AG04450 (cell line): ENCODE measurements around the gene ATP6V0E1. TPM values are rescaled to one million over a fixed set of nuclear protein-coding genes. Genes with fewer than 3 reads are reported as not detected.
"Not testable (repeated sequence)": the region's sequence is repeated elsewhere in the genome, so short reads cannot be mapped to it uniquely, and the experiment has no call there.

Experiments used
- CTCF ChIA-PET: fragments of 300-600, 350-600 bp; formaldehyde crosslinking; extraction: SDS; loops from one replicate; lab custom pipeline; 2022; ENCODE audit warnings: antibody characterized with exemption, inconsistent platforms; lab: Charles Lee
- POLR2A ChIA-PET: fragments of 350-600 bp; formaldehyde crosslinking; extraction: SDS; loops from one replicate; lab custom pipeline; 2021; ENCODE audit warnings: antibody characterized with exemption, inconsistent platforms; lab: Yijun Ruan, JAX
- DNase-seq: peaks from one replicate; pipeline ENCODE4 v3.0.0-alpha.2; 2011; ENCODE audit warnings: low read depth, low spot score
- H3K27ac ChIP-seq: one replicate; pipeline ENCODE4 v1.5.1; 2012; ENCODE audit warnings: low read depth, low read length, control low read depth
- H3K27me3 ChIP-seq: one replicate; pipeline ENCODE4 v1.6.0; 2012; ENCODE audit warnings: low read length; ENCODE audit not compliant: control insufficient read depth, insufficient read depth
- H3K4me3 ChIP-seq: 2 replicates; pipeline ENCODE4 v1.5.1; 2011; ENCODE audit warnings: mild to moderate bottlenecking, low read depth, low read length, control low read depth
- H3K9me3 ChIP-seq: 2 replicates; pipeline ENCODE4 v1.5.1; 2012; ENCODE audit warnings: low read length; ENCODE audit not compliant: control insufficient read depth, insufficient read depth
- CTCF ChIP-seq: IDR thresholded peaks from 2 replicates; pipeline ENCODE4 v1.5.1; 2011; ENCODE audit warnings: low read depth, low read length, control low read depth, inconsistent platforms
- polyA plus RNA-seq: library from polyadenylated mRNA; depleted of rRNA; stranded (reverse); fragments of >200 nt; gene quantifications from 2 replicates; pipeline ENCODE4 v1.2.3, GENCODE V29; 2011

Gene ATP6V0E1
- polyA plus RNA-seq, 1 experiment: 610 TPM

- peaks cover 8% of the 10 kb centered on the region for H3K9me3 ChIP-seq
- POLR2A ChIA-PET: interaction anchor here (0.7 to 2.2 kb wide), 8 partner anchors 8 to 377 kb away, joined by 3 to 17 read pairs (median 8); partner anchors contain the start of gene ATP6V0E1
- peak; percentile 73 for DNase-seq
- peak overlapping the region; percentile 84 for H3K27ac ChIP-seq
- no peaks in the 10 kb centered on the region for H3K27me3 ChIP-seq
- CTCF ChIA-PET: interaction anchor here (0.7 to 2.0 kb wide), 3 partner anchors 15 to 103 kb away, joined by 3 to 4 read pairs (median 4); partner anchors contain the start of gene BNIP1
- H3K4me3 ChIP-seq: no peak overlapping the region
- no peak for TF ChIP-seq CTCF
Measured at GRCh38 chr5:173041881-173042762, 58.6 kb downstream of the ATP6V0E1 start.

- DNase-seq: no peak
- CTCF ChIA-PET: interaction anchor here (1.3 to 2.0 kb wide), 2 partner anchors 65 to 102 kb away, joined by 4 read pairs; partner anchors contain the start of gene BNIP1
- Histone ChIP-seq H3K4me3 (no peak overlapping the region), H3K27ac (peak overlapping the region; percentile 84), H3K27me3 (no peaks in the 10 kb centered on the region), H3K9me3 (peaks cover 8% of the 10 kb centered on the region)
- no peak for TF ChIP-seq CTCF
- POLR2A ChIA-PET: interaction anchor here (0.7 to 2.2 kb wide), 6 partner anchors 8 to 377 kb away, joined by 3 to 17 read pairs (median 10); partner anchors contain the start of gene ATP6V0E1
Measured at GRCh38 chr5:173042763-173043107, 59.2 kb downstream of the ATP6V0E1 start.

- Histone ChIP-seq H3K27ac (no peak overlapping the region), H3K27me3 (no peaks in the 10 kb centered on the region), H3K9me3 (peaks cover 8% of the 10 kb centered on the region), H3K4me3 (no peak overlapping the region)
- no peak for DNase-seq
- CTCF ChIA-PET: no interaction called here
- POLR2A ChIA-PET: interaction anchor here (0.7 kb wide), 1 partner anchor 121 kb away, joined by 3 read pairs; no protein-coding TSS in a partner anchor
- TF ChIP-seq CTCF: no peak
Measured at GRCh38 chr5:173045474-173045873, 61.9 kb downstream of the ATP6V0E1 start.

GRCh38 chr5:173047096-173047837 is 63.7 kb downstream of the ATP6V0E1 start:
- H3K27me3 ChIP-seq, CTCF ChIA-PET, H3K27ac ChIP-seq, DNase-seq, POLR2A ChIA-PET, H3K4me3 ChIP-seq, H3K9me3 ChIP-seq: not testable (repeated sequence)

- no peak for DNase-seq
- Histone ChIP-seq H3K9me3 (no peaks in the 10 kb centered on the region), H3K4me3 (no peak overlapping the region), H3K27ac (no peak overlapping the region), H3K27me3 (no peaks in the 10 kb centered on the region)
- ChIA-PET POLR2A (no interaction called here), CTCF (no interaction called here)
- TF ChIP-seq CTCF: no peak
Measured at GRCh38 chr5:173047838-173048105, 64.2 kb downstream of the ATP6V0E1 start.
